GM19372 (cell line): ENCODE results near the gene VPS39.

Experiments
- ATAC-seq: cut with Tn5 transposase; IDR thresholded peaks from one replicate; pipeline ENCODE4 v1.9.1; 2021; ENCODE audit warnings: mild to moderate bottlenecking, low read depth, moderate library complexity; ENCODE audit not compliant: unreplicated experiment

VPS39 gene

GRCh38 chr15:42201801-42202200 is 6.3 kb downstream of the VPS39 start:
- no peak for ATAC-seq

DNA sequence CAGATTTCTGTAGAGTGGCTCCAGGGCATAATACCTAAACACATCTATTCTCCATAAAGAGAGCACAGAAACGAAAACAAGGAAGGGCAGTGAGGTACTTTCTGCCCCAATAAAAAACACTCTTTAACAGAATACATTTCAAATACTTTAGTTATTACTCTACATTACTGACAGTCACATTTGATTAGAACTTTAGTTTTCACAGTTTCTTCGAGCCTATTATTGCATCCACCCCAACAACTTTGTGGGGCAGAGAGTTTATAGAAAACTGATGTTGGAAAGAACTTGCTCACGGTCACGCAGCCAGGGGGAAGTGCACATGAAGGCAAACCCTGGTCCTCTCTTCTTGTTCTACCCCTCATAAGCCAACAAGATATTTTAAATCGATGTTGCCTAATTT is 9.0 kb downstream of the VPS39 start:
- ATAC-seq: no peak

DNA sequence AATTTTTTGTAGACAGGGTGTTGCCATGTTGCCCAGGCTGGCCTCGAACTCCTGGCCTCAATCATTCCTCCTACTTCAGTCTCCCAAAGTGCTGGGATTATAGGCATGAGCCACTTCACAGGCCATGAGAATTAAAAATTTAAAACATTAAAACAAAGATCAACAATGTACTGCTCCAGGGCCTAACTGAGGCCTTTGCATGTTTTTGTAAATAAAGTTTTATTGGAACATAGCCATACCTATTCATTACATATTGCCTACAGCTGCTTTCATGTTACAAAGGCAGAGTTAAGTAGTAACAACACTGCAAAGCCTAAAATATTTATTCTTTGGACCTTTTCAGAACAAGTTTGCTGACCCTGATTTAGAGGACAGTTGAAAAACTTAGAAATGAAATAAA is 9.6 kb downstream of the VPS39 start:
- ATAC-seq: no peak

DNA sequence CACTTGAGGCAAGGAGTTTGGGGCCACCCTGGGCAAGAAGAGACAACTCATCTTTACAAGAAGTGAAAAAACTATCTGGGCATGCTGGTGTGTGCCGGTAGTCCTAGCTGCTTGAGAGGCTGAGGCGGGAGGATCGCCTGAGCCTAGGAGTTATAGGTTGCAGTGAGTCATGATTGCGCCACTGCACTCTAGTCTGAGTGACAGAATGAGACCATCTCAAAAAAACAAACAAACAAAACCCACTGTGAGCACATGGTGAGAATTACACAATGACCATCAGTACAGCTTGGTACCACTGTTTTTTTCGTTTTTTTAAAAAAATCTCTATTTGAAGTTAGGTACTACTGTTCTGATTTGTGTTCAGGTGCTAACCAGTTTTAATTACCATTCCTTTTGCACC is 13.6 kb downstream of the VPS39 start:
- ATAC-seq: no peak

DNA sequence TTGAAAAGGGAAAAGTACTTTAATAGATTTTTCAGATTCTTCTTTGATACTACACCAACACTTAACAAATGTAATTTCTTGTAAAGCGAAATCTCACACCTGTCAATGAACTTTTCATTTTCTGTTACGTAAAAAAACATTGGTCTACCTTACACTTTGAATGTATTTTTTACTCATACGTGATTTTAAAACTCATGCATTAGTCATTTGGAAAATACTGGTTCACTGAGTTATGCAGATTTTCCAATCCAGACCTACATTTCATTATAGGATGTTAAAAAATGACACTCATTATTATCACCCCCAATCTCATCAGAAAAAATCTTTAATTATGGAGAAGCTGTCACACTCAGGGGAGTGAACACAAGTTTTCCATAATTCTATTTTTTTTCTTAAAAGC is 14.7 kb downstream of the VPS39 start:
- ATAC-seq: no peak

DNA sequence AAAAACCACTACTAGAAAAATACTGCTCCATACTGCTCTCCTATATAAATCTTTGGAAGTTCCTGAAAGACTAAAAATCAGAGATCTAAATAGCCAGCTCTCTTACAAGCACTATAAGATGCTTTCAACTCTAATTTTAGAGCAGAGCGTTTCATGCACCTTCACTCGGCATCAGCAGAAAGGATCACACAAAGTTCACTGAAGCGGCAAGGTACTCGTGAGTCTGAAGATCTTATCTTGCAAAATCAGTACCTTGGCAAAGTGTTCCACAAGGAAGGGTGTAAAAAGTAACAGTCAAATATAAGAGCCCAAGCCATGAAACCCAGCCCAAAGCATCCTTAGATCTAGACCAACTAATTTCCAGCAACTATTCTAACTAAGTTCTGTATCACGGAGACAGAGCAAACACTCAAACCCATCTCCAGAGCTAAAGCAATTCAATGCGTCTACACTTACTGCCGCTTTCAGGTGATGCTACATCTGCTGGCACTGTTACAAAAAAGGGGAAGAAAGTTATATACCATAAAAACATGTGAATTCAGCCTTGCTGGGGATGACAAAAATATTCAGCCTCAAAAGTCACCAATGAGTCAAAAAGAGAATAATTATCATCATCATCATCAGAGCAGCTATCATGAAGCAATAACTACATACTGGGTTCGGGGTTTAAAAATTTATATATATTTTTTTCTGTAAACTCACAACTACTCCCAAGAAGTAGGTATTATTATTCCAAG is 16.3 kb downstream of the VPS39 start:
- ATAC-seq: no peak

DNA sequence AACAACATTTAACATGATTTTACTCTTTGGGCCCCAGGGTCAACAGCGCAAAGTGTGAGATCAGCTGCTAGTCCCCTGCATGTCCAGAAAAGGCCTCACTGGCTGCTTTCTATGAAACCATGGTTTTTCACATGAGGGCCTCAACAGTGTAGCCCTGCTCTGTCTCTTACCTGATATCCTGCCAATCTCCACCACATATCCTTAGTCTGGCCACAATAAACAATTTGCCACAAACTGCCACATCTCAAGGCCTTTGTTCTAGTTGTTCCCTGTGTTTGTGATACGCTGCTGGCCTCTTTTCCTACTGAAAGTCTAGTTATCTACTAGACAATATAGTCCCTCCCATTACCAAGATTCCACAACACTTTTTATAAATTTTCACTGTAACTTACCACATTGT is 17.7 kb downstream of the VPS39 start:
- ATAC-seq: no peak

DNA sequence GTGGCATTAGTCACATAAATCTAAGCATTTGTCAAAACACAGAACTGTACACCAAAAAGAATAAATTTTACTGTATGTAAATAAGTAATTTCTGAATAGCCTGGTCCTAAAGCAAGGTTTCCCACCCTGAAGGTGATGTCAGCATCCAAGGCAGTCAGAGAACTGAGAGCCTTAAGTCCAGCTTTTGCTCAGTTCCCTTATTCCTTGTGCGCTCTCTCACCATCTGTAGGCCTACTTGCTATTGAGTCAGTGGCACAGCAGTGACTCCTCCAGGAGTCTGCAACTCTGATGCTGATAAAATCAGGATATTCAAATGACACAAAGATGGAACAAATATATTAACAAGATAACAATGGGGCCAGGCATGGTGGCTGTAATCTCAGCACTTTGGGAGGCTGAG is 22.3 kb downstream of the VPS39 start:
- ATAC-seq: no peak

GRCh38 chr15:42184736-42185135 is 23.4 kb downstream of the VPS39 start:
- no peak for ATAC-seq

GRCh38 chr15:42184296-42184695 is 23.8 kb downstream of the VPS39 start:
- no peak for ATAC-seq

- ATAC-seq: no peak
These were observed 25.1 kb downstream of the VPS39 start for GRCh38 chr15:42182961-42183360.

DNA sequence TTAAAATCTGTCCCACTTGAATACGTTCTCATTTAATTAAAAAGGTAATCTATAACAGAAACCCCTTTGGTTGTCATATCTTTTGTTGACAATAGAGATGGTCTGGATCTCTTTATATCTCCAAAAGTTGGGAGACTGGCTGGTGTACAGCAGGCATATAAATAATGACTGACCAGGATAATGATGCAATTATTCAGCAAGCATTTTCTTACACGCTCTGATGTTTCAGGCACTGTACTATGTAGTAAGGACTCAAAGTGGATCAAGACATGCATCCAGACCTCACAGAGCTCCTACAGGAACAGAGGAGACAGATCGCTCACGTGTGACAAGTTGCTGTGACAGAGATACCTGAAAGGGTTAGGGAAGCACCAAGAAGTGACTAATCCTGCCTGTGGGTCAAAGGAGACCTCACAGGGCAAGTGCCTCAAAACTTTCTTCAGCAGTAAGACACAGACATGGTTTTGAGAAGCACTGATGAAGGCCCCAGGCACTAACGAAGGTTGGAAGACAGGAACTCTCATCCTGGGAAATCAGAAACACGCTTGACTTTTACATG is 25.7 kb downstream of the VPS39 start:
- ATAC-seq: no peak

DNA sequence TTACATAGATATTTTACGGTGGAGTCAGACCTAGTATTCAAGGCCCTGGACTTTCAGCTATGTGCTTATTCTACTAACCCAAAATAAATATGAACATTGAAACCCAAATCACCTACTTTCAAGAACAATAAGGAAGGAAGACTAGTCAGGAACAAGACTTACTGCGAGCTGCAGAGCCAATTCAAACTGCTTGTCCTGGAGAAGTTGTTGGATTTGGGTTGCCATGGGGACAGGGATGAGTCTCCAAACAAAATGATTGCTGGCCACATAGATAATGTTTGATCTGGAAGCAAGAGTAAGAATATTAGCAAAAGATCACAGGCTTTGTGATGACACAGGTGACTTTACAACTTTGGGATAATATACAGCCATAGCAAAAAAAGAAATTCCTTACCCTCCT is 30.0 kb downstream of the VPS39 start:
- no peak for ATAC-seq

- ATAC-seq: no peak
These were observed 32.4 kb downstream of the VPS39 start for GRCh38 chr15:42175671-42176070.

DNA sequence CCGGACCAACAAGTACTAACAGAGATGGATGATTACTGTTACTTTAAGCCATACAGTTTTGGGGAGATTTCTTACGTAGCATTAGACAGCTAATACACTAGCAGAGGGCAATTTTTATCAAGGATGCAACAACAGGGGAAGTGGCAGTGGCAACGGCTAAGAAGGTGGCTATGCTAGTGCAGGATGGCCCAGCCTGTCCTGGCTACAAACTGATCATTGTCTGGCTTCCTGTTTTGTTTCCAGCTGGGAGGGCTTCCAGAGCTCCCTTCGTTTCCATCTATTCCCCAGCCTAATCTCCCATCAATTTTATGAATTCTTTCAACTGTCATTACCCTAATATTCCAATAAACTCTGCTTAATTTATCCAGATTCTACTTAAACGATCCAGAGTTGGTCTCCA is 35.6 kb downstream of the VPS39 start:
- ATAC-seq: no peak

DNA sequence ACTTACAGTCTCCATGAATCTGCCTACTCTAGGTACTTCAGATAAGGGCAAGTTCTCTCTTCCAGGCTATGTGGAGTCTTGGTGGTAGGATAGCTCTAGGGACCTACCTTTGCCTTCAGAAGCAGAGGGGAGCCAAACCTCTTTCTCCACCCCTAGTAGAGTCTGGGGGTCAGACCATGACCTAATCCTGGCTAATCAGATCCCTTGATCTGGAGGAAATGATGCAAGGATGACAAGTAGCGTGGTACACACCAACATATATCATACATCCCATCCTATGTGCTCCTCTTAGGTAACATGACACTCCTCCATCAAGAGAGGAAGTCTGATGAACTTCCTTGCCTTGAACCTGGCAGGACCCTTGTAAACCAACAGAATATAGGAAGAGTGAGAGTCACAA is 36.3 kb downstream of the VPS39 start:
- ATAC-seq: no peak

DNA sequence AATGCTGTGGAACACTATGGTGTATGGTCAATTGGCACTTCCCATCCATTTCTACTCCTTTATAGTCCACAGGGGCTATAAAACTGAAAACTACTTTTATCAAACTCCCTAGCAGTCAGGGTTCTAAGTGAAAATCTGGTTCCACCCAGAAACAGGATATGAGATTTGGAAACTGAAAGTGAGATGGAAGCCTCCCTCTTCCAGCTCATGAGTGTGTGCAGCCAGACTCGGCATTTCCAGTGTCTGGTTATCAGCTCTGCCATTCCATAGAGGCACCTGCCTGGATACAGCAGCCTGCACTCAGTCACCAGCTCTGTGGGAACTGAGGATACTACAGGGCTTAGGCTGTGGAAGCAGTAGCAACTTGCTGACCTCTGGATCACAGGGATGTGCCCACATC is 37.0 kb downstream of the VPS39 start:
- no peak for ATAC-seq

- no peak for ATAC-seq
These were observed 41.7 kb downstream of the VPS39 start for GRCh38 chr15:42166225-42166940.

GRCh38 chr15:42165106-42165505 is 43.0 kb downstream of the VPS39 start:
- no peak for ATAC-seq

DNA sequence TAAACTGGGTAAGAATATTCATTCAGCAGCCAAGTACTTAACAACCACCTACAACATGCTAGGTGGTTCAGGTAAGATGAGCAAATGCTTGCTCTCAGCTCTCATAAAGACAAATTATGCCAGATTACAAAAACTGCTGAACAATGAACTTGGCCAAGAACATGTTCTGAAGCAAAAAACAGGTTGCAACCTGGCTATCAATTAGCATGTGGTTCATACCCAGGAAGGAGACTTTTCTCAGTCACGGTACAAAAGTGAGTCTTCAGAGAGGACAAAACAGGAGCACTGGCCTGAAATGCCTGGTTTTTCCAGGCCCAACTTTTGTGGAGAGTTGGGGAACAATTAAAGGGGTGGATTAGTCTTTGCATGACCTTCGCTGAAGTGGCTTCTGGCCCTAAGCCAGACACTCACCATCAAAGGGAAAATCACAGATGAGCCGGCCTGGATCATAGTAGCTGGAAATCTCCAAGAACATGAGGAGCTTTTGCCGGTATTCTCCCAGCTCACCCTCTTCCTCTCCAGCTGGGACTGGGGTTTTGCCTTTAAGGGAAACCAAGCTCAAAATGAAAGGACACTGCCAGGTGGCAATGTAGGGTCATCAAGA is 44.1 kb downstream of the VPS39 start:
- ATAC-seq: no peak

DNA sequence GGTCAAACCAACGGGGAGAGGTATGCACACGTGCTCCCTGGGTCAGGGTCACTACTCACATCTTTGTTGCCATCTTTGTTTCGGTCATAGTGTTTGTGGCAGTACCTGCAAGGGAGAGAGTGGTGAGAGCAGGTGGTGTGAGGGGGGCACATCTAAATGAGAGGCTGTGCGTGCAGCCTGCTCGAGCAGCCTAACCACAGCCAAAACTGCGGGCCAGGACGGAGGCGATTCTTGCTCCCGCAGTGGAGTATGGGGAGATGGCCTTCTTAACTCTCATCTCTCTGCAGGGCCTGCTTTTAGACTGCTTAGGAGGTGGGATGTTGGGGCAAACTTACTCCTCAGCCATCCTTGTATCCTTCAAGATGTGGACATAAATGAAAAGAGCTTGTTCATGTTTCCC is 44.8 kb downstream of the VPS39 start:
- no peak for ATAC-seq

- ATAC-seq: no peak
These were observed 48.0 kb downstream of the VPS39 start for GRCh38 chr15:42160136-42160535.
